Spinal cord (tissue), 10 donors: Measurements from ENCODE around the gene PPIG. TPM values are rescaled to one million over a fixed set of nuclear protein-coding genes. Genes with fewer than 3 reads are reported as not detected.
A peak's percentile ranks its signal among the peaks of the same experiment; 100 is the strongest.
"Not testable (repeated sequence)": the region's sequence is repeated elsewhere in the genome, so short reads cannot be mapped to it uniquely, and the experiment has no call there.

Experiments used
- DNase-seq, 6 donors: peaks; one replicate each; pipeline versions ENCODE4 v3.0.0 to v3.0.0-alpha.2; 2013 to 2015; ENCODE audit warnings: low spot score in 6 of 6, low read depth in 4 of 6
- H3K27ac ChIP-seq: one replicate; pipeline ENCODE4 v1.5.1; 2013; ENCODE audit warnings: low read depth, low read length, control low read depth
- H3K27me3 ChIP-seq: one replicate; pipeline ENCODE4 v1.6.1; 2013; ENCODE audit warnings: low read length; ENCODE audit not compliant: control insufficient read depth, insufficient read depth
- H3K36me3 ChIP-seq: one replicate; pipeline ENCODE4 v1.6.1; 2013; ENCODE audit warnings: low read length; ENCODE audit not compliant: control insufficient read depth, insufficient read depth
- H3K4me1 ChIP-seq: one replicate; pipeline ENCODE4 v1.6.1; 2013; ENCODE audit warnings: low read length; ENCODE audit not compliant: control insufficient read depth, insufficient read depth
- H3K4me3 ChIP-seq: one replicate; pipeline ENCODE4 v1.5.1; 2013; ENCODE audit warnings: low read depth, low read length, control low read depth
- H3K9me3 ChIP-seq: one replicate; pipeline ENCODE4 v1.6.1; 2013; ENCODE audit warnings: low read length; ENCODE audit not compliant: control insufficient read depth, insufficient read depth
- WGBS: methylation state at CpG from one replicate; pipeline ENCODE4 v1.1.5; 2013; ENCODE audit warnings: missing lambda C conversion rate; ENCODE audit not compliant: insufficient coverage; 5-methylcytosine and 5-hydroxymethylcytosine counted together
- polyA plus RNA-seq, 2 donors: library from polyadenylated mRNA; unstranded; fragments of 120-200 nt; gene quantifications; one replicate each; pipeline ENCODE4 v1.2.1, GENCODE V29; 2013; ENCODE audit not compliant: insufficient read length in 2 of 2
- total RNA-seq, 2 donors: library from RNA; depleted of rRNA in 1 of 2; stranded (reverse); fragments of 120-200 nt in 1 of 2; fragments of >200 nt in 1 of 2; gene quantifications; one replicate each; pipeline versions ENCODE4 v1.2.3 to v1.2.4, GENCODE V29; 2013 to 2014
- donor health status: healthy.

The PPIG gene
- total and polyA plus RNA-seq, 4 donors = 51.3 to 69.9 (median 56.3) TPM

GRCh38 chr2:169582552-169583266 is 1.4 kb upstream of the PPIG start:
- H3K36me3 ChIP-seq, H3K27ac ChIP-seq, H3K9me3 ChIP-seq, H3K4me3 ChIP-seq, DNase-seq, H3K27me3 ChIP-seq, H3K4me1 ChIP-seq: not testable (repeated sequence)
- 100% methylated on average over 3 of the region's 10 CpGs for WGBS

DNA sequence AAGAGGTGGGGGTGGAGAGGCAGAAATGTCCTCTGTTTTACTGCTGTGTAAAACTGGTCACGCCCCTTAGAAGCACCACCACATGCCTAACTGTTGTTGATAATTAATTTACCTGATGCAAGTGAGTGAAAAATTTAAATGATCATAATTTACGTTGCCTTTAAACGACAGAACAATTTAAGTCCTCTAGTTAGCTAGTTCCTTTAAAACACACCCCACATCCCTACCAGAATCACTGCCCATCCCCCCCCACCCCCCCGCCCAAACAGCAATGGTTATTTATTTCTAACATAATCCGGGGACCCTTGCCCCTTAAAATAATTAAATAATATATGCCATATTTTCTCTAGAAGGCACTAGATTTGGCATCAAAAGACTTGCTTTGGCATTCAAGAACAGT is 633 bp upstream of the PPIG start:
- H3K4me3 ChIP-seq = no peak overlapping the region
- no peaks in the 10 kb centered on the region for H3K27me3 ChIP-seq
- no peaks in the 10 kb centered on the region for H3K36me3 ChIP-seq
- H3K27ac ChIP-seq = no peak overlapping the region
- WGBS = no CpG with 5 or more reads among the region's 5 CpGs
- DNase-seq = no peak
- peaks cover 12% of the 10 kb centered on the region for H3K4me1 ChIP-seq
- H3K9me3 ChIP-seq = peaks cover 2% of the 10 kb centered on the region

DNA sequence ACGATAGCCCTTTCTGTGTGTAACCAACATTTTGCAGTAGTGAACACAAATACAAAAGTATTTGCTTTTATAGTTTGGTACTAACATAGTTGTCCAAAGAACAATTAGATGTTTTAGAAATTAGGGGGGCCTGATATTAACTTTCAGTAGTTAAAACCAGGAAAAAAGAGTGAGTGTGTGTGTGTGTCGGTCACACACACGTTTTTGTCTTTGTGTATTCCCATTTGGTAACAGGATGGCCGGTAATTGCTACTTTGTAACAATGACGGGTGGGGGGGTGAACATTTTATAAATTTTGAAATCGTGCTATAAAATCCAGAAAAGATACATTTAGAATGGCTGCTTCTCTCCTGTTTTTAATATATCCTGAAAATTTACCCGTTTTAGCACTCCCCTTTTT is 1.5 kb downstream of the PPIG start:
- no peak overlapping the region for H3K27ac ChIP-seq
- no peak for DNase-seq
- H3K4me1 ChIP-seq = peaks cover 12% of the 10 kb centered on the region
- peaks cover 2% of the 10 kb centered on the region for H3K9me3 ChIP-seq
- H3K4me3 ChIP-seq = peak overlapping the region; percentile 92
- 33% methylated on average over 1 of the region's 7 CpGs for WGBS
- no peaks in the 10 kb centered on the region for H3K36me3 ChIP-seq
- H3K27me3 ChIP-seq = no peaks in the 10 kb centered on the region

DNA sequence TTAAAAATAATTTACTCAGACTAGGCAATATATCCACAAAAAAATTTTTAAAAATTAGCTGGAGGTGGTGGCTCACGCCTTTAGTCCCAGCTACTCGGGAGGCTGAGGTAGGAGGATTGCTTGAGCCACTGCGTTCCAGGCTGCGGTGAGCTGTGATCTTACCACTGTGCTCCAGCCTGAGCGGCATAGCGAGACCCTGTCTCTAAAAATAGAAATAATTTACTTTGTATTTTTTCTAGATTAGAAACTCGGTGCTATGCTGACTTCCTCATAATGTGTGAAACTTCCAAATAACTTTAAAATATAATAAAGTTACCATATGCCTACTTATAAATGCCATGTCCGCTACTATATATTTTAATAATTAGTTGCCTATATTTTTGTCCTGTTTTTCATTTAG is 6.7 kb downstream of the PPIG start:
- H3K4me3 ChIP-seq = no peak overlapping the region
- H3K27me3 ChIP-seq = no peaks in the 10 kb centered on the region
- no peak overlapping the region for H3K27ac ChIP-seq
- H3K9me3 ChIP-seq = no peaks in the 10 kb centered on the region
- H3K36me3 ChIP-seq = no peaks in the 10 kb centered on the region
- H3K4me1 ChIP-seq = peaks cover 9% of the 10 kb centered on the region
- WGBS = 100% methylated on average over 2 of the region's 8 CpGs
- DNase-seq = no peak

DNA sequence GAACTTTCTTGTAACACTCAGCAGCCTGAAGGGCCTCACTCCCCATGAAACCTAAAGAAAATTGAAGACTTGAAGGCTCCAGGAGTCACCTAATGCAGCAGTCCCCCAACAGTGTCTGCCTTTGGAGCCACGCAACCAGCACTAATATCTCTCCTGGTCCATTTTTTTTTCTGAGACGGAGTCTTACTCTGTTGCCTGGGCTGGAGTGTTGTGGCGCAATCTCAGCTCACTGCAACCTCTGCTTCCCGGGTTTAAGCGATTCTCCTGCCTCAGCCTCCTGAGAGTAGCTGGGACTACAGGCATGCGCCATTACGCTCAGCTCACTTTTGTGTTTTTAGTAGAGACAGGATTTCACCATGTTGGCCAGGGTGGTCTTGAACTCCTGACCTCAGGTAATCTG is 12.4 kb downstream of the PPIG start:
- DNase-seq, H3K4me3 ChIP-seq, H3K36me3 ChIP-seq, H3K27me3 ChIP-seq, H3K4me1 ChIP-seq, H3K27ac ChIP-seq, H3K9me3 ChIP-seq: not testable (repeated sequence)
- WGBS = 92% methylated on average over 6 of the region's 7 CpGs

GRCh38 chr2:169598982-169599381 is 14.8 kb downstream of the PPIG start:
- no peak overlapping the region for H3K4me3 ChIP-seq
- H3K27ac ChIP-seq = no peak overlapping the region
- no peaks in the 10 kb centered on the region for H3K27me3 ChIP-seq
- DNase-seq = no peak
- H3K4me1 ChIP-seq = no peaks in the 10 kb centered on the region
- no peaks in the 10 kb centered on the region for H3K9me3 ChIP-seq
- peaks cover 2% of the 10 kb centered on the region for H3K36me3 ChIP-seq
- no CpG with 5 or more reads among the region's 2 CpGs for WGBS

GRCh38 chr2:169599568-169599967 is 15.4 kb downstream of the PPIG start:
- H3K27ac ChIP-seq = no peak overlapping the region
- H3K36me3 ChIP-seq = peaks cover 7% of the 10 kb centered on the region
- no peak for DNase-seq
- H3K27me3 ChIP-seq = no peaks in the 10 kb centered on the region
- H3K9me3 ChIP-seq = no peaks in the 10 kb centered on the region
- no peaks in the 10 kb centered on the region for H3K4me1 ChIP-seq
- H3K4me3 ChIP-seq = no peak overlapping the region

DNA sequence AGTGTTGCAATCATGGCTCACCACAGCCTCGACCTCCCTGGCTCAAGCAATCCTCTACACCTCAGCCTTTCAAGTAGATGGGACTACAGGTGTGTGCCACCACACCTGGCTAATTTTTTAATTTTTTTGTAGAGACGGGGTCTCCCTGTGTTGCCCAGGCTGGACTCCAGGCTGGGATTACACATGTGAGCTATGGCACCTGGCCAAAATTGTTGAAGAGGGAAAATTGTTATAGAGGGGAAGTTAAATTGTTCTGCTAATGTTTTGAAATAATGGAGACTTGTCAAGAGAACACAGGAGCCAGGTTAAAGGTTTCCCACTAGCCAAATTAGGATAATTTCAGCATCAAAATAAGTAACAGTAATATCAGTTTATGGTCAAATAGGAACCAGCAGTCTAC is 25.1 kb downstream of the PPIG start:
- no peak for DNase-seq
- no peak overlapping the region for H3K27ac ChIP-seq
- H3K4me3 ChIP-seq = no peak overlapping the region
- H3K4me1 ChIP-seq = no peaks in the 10 kb centered on the region
- no peaks in the 10 kb centered on the region for H3K27me3 ChIP-seq
- 94% methylated on average over 2 of the region's 2 CpGs for WGBS
- peaks cover 39% of the 10 kb centered on the region for H3K36me3 ChIP-seq
- H3K9me3 ChIP-seq = no peaks in the 10 kb centered on the region

DNA sequence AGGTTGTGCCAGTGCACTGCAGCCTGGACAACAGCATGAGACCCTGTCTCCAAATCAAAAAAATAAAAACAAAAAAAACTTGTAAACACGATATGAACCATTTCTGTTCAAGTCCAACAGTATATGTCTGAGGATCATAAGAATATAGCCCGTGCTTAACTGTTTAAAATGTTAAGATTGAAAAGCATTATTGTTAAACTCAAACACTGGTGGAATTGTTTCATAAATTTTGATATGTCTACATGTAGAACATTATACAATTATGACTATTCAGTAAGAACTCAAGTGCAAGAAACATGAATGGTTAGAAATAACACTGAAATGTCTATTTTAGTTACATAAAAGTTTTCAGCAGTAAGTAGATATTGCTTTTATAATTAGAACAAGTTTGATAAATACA is 29.7 kb downstream of the PPIG start:
- H3K4me1 ChIP-seq = no peaks in the 10 kb centered on the region
- H3K27ac ChIP-seq = peak overlapping the region; percentile 50
- WGBS = no CpG with 5 or more reads among the region's 2 CpGs

DNA sequence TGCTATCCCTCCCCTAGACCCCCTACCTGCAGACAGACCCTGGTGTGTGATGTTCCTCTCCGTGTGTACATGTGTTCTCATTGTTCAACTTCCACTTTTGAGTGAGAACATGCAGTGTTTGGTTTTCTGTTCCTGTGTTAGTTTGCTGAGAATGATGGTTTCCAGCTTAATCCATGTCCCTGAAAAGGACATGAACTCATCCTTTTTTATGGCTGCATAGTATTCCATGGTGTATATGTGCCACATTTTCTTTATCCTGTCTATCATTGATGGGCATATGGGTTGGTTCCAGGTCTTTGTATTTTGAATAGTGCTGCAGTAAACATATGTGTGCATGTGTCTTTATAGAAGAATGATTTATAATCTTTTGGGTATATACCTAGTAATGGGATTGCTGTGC is 31.8 kb downstream of the PPIG start:
- not testable (repeated sequence) for H3K9me3 ChIP-seq, H3K27ac ChIP-seq, H3K27me3 ChIP-seq, DNase-seq, H3K4me1 ChIP-seq, H3K4me3 ChIP-seq
- H3K36me3 ChIP-seq = peaks cover 14% of the 10 kb centered on the region
- WGBS = 83% methylated on average over 1 of the region's 1 CpG

More for the DNA sequence above, 29.7 kb downstream of the PPIG start:
- no peak overlapping the region for H3K4me3 ChIP-seq
- no peaks in the 10 kb centered on the region for H3K27me3 ChIP-seq
- H3K36me3 ChIP-seq = peaks cover 23% of the 10 kb centered on the region
- DNase-seq = peak in 1 of 6 donors; percentile 4
- peaks cover 2% of the 10 kb centered on the region for H3K9me3 ChIP-seq
